ENCODE measurements around the gene L3MBTL4.

L3MBTL4 gene

GRCh38 chr18:6437937-6438818 lies 23.5 kb upstream of the L3MBTL4 start:
- no peak for TF ChIP-seq TCF4 (CRISPR knock-in tag; IDR thresholded peaks at IDR 0.05; ENCODE audit: borderline replicate concordance)
- TF ChIP-seq POU6F1 (CRISPR knock-in tag; IDR thresholded peaks at IDR 0.05; ENCODE audit: borderline replicate concordance, low read depth) = no peak
- TF ChIP-seq ISL1 (CRISPR knock-in tag; IDR thresholded peaks at IDR 0.05) = no peak
- TF ChIP-seq OSR1 (CRISPR knock-in tag; IDR thresholded peaks at IDR 0.05) = no peak
- TF ChIP-seq ZFP3 (CRISPR knock-in tag; IDR thresholded peaks at IDR 0.05) = no peak
- TF ChIP-seq ESRRG (CRISPR knock-in tag; IDR thresholded peaks at IDR 0.05) = no peak
- TF ChIP-seq, protein P1, sequence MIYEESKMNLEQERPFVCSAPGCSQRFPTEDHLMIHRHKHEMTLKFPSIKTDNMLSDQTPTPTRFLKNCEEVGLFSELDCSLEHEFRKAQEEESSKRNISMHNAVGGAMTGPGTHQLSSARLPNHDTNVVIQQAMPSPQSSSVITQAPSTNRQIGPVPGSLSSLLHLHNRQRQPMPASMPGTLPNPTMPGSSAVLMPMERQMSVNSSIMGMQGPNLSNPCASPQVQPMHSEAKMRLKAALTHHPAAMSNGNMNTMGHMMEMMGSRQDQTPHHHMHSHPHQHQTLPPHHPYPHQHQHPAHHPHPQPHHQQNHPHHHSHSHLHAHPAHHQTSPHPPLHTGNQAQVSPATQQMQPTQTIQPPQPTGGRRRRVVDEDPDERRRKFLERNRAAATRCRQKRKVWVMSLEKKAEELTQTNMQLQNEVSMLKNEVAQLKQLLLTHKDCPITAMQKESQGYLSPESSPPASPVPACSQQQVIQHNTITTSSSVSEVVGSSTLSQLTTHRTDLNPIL (CRISPR knock-in tag; IDR thresholded peaks at IDR 0.05; ENCODE audit: low read depth) = no peak
- no peak for TF ChIP-seq ZC3H10 (CRISPR knock-in tag; IDR thresholded peaks at IDR 0.05)
- TF ChIP-seq SNAI2 (CRISPR knock-in tag; IDR thresholded peaks at IDR 0.05) = no peak
- no peak for TF ChIP-seq ZFP30 (CRISPR knock-in tag; IDR thresholded peaks at IDR 0.05)
- no peak for TF ChIP-seq BACH2 (CRISPR knock-in tag; IDR thresholded peaks at IDR 0.05; ENCODE audit: borderline replicate concordance)
- TF ChIP-seq PPARA (CRISPR knock-in tag; IDR thresholded peaks at IDR 0.05; ENCODE audit: borderline replicate concordance) = no peak
- no peak for TF ChIP-seq TOX (CRISPR knock-in tag; IDR thresholded peaks at IDR 0.05; ENCODE audit: borderline replicate concordance)
- TF ChIP-seq RARB (CRISPR knock-in tag; IDR thresholded peaks at IDR 0.05) = no peak
- TF ChIP-seq ZNF8 (CRISPR knock-in tag; IDR thresholded peaks at IDR 0.05) = no peak
- TF ChIP-seq ZNF70 (CRISPR knock-in tag; IDR thresholded peaks at IDR 0.05) = no peak
- no peak for TF ChIP-seq TSHZ2 (CRISPR knock-in tag; IDR thresholded peaks at IDR 0.05)
- TF ChIP-seq, protein P2, sequence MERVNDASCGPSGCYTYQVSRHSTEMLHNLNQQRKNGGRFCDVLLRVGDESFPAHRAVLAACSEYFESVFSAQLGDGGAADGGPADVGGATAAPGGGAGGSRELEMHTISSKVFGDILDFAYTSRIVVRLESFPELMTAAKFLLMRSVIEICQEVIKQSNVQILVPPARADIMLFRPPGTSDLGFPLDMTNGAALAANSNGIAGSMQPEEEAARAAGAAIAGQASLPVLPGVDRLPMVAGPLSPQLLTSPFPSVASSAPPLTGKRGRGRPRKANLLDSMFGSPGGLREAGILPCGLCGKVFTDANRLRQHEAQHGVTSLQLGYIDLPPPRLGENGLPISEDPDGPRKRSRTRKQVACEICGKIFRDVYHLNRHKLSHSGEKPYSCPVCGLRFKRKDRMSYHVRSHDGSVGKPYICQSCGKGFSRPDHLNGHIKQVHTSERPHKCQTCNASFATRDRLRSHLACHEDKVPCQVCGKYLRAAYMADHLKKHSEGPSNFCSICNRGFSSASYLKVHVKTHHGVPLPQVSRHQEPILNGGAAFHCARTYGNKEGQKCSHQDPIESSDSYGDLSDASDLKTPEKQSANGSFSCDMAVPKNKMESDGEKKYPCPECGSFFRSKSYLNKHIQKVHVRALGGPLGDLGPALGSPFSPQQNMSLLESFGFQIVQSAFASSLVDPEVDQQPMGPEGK (CRISPR knock-in tag; IDR thresholded peaks at IDR 0.05; ENCODE audit: borderline replicate concordance) = no peak
- no peak for TF ChIP-seq CSDC2 (CRISPR knock-in tag; IDR thresholded peaks at IDR 0.05)
- no peak for ATAC-seq

DNA sequence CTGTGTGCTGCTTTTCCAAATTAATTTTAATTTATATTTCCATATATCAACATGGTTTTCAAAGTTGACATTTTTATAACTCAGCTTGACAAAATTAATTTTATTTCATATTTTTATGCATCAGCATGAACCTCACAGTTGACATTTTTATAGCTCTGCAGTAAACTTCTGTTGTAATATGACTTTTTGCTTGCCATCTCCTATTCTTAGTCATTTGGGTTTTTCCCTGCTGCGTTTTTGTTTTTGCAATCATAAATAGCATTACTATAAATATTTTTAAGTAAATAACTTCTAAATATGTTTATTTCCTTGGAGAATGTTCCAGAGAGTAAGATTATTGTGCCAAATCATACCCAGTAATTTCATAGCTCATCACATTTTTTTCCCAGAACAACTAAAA lies 21.0 kb upstream of the L3MBTL4 start:
- TF ChIP-seq ZC3H10 (CRISPR knock-in tag; IDR thresholded peaks at IDR 0.05) = no peak
- no peak for TF ChIP-seq TOX (CRISPR knock-in tag; IDR thresholded peaks at IDR 0.05; ENCODE audit: borderline replicate concordance)
- no peak for ATAC-seq

DNA sequence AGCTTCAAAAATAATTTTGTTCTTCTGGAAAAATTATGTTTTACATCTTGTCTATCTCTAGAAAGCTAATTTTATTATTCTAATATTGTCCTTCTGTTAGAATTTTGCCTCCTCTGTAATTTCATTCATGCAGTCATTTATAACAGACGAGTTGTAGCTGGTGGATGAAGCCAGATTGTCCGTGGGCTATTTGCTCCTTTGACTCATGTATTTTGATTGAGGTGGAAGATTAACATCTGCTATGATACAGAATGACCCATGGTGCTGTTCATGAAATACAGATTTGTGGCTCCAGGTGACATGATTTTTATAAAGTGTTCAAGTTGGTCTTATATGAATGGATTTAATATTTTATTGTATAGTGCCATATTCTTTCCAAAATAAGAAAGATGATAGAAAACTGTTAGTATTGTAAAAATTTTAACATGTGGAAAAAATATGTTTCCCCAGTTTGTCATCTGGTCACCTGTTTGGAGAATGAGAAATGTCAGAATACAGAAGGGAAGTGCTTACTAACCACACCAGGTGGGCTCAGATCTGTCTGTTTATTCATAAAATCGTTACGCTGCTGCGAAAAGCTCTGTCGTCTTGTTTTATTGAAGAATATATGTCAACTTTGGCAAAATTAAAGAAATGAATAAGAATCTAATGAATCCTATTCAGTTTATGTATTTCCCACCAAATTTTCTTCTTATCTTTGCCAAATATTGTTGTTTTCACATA lies 20.4 kb upstream of the L3MBTL4 start:
- no peak for TF ChIP-seq GLIS3 (CRISPR knock-in tag; IDR thresholded peaks at IDR 0.05)
- peak; percentile 77 for TF ChIP-seq TCF4 (CRISPR knock-in tag; IDR thresholded peaks at IDR 0.05; ENCODE audit: borderline replicate concordance)
- TF ChIP-seq PPARA (CRISPR knock-in tag; IDR thresholded peaks at IDR 0.05; ENCODE audit: borderline replicate concordance) = peak; percentile 22; the same call in 1 of the 2 replicates
- ATAC-seq = no peak
